IMR-90 (cell line): ENCODE measurements around the gene POU6F1. TPM values are rescaled to one million over a fixed set of nuclear protein-coding genes. Genes with fewer than 3 reads are reported as not detected.
A peak's percentile ranks its signal among the peaks of the same experiment; 100 is the strongest.

ENCODE experiments used
- ATAC-seq: fragments of 200-7000 bp; cut with Tn5 transposase; 2 replicates; pipeline ENCODE4 v1.9.1; 2020; ENCODE audit warnings: low read depth, mild to moderate bottlenecking, moderate library complexity
- BruUV-seq: library from RNA; stranded (reverse); fragments of 400-500 nt; replicated peaks from 2 replicates; lab custom pipeline; 2021; lab: Mats Ljungman, UMichigan
- CTCF ChIA-PET: fragments of 300-600 bp; formaldehyde crosslinking; extraction: SDS; loops from one replicate; lab custom pipeline; 2021; ENCODE audit warnings: antibody characterized with exemption; lab: Yijun Ruan, JAX
- POLR2A ChIA-PET: fragments of 300-600 bp; sonication (Branson Sonifier 250); formaldehyde crosslinking; loops from one replicate; lab custom pipeline; 2022; ENCODE audit warnings: antibody characterized with exemption; ENCODE audit not compliant: unreplicated experiment; lab: Charles Lee
- DNase-seq: peaks from one replicate; pipeline ENCODE4 v3.0.0; 2013
- H2AFZ ChIP-seq: replicated peaks from 2 replicates; pipeline ENCODE3; 2013; ENCODE audit warnings: low read length, mild to moderate bottlenecking; ENCODE audit not compliant: poor library complexity
- H2AK5ac ChIP-seq: 2 replicates; pipeline ENCODE4 v1.6.1; 2013; ENCODE audit warnings: low read depth, low read length, inconsistent platforms
- H2AK9ac ChIP-seq: replicated peaks from 2 replicates; pipeline ENCODE3; 2013; ENCODE audit warnings: mild to moderate bottlenecking, low read depth, low read length, moderate library complexity; ENCODE audit not compliant: poor library complexity
- H2BK120ac ChIP-seq: 2 replicates; pipeline ENCODE4 v1.6.1; 2013; ENCODE audit warnings: low read depth, low read length, inconsistent platforms
- H2BK15ac ChIP-seq: 3 replicates; pipeline ENCODE4 v1.6.1; 2013; ENCODE audit warnings: low read depth, low read length, inconsistent platforms
- H2BK20ac ChIP-seq: 2 replicates; pipeline ENCODE4 v1.6.1; 2013; ENCODE audit warnings: low read depth, mild to moderate bottlenecking, inconsistent platforms, low read length, moderate library complexity
- H2BK5ac ChIP-seq: 2 replicates; pipeline ENCODE4 v1.6.1; 2013; ENCODE audit warnings: mild to moderate bottlenecking, low read depth, low read length, inconsistent platforms; ENCODE audit not compliant: poor library complexity, severe bottlenecking
- H3K14ac ChIP-seq: replicated peaks from 2 replicates; pipeline ENCODE4 v1.6.1; 2013; ENCODE audit warnings: low read depth, low read length, inconsistent platforms
- H3K18ac ChIP-seq: 2 replicates; pipeline ENCODE4 v1.6.1; 2013; ENCODE audit warnings: low read depth, low read length, control low read depth
- H3K23ac ChIP-seq: 2 replicates; pipeline ENCODE4 v1.6.1; 2013; ENCODE audit warnings: low read depth, low read length, inconsistent platforms
- H3K27ac ChIP-seq: 2 replicates; pipeline ENCODE4 v1.5.1; 2013; ENCODE audit warnings: mild to moderate bottlenecking, control low read depth, low read length; ENCODE audit not compliant: insufficient read depth
- H3K27me3 ChIP-seq: 2 replicates; pipeline ENCODE4 v1.6.1; 2013; ENCODE audit warnings: low read length; ENCODE audit not compliant: control insufficient read depth, insufficient read depth
- H3K36me3 ChIP-seq: 2 replicates; pipeline ENCODE4 v1.6.1; 2013; ENCODE audit warnings: low read length, mixed read lengths; ENCODE audit not compliant: control insufficient read depth, insufficient read depth
- H3K4ac ChIP-seq: 2 replicates; pipeline ENCODE4 v1.6.1; 2013; ENCODE audit warnings: low read depth, low read length, inconsistent platforms
- H3K4me1 ChIP-seq: 2 replicates; pipeline ENCODE4 v1.6.1; 2013; ENCODE audit warnings: low read length, mixed read lengths; ENCODE audit not compliant: control insufficient read depth, insufficient read depth
- H3K4me2 ChIP-seq: 2 replicates; pipeline ENCODE4 v1.6.1; 2013; ENCODE audit warnings: low read depth, mild to moderate bottlenecking, control low read depth, low read length, moderate library complexity
- H3K4me3 ChIP-seq: 2 replicates; pipeline ENCODE4 v1.5.1; 2013; ENCODE audit warnings: low read depth, mild to moderate bottlenecking, control low read depth, low read length, moderate library complexity; ENCODE audit not compliant: insufficient read depth
- H3K56ac ChIP-seq: 2 replicates; pipeline ENCODE4 v1.6.1; 2013; ENCODE audit warnings: low read length, inconsistent platforms; ENCODE audit not compliant: insufficient read depth; ENCODE audit errors: extremely low read depth
- H3K79me1 ChIP-seq, 2 experiments: 2 replicates each; pipeline ENCODE4 v1.6.1; 2013; ENCODE audit warnings: low read length in 2 of 2, inconsistent platforms in 1 of 2, low read depth in 1 of 2
- H3K9ac ChIP-seq: 2 replicates; pipeline ENCODE4 v1.6.1; 2013; ENCODE audit warnings: low read depth, low read length, control low read depth
- H3K9me1 ChIP-seq: 2 replicates; pipeline ENCODE4 v1.6.1; 2013; ENCODE audit warnings: low read length, inconsistent platforms; ENCODE audit not compliant: insufficient read depth
- H3K9me3 ChIP-seq: 2 replicates; pipeline ENCODE4 v1.6.1; 2013; ENCODE audit warnings: low read length; ENCODE audit not compliant: control insufficient read depth, insufficient read depth
- H4K20me1 ChIP-seq: 2 replicates; pipeline ENCODE4 v1.6.1; 2013; ENCODE audit warnings: low read length, inconsistent platforms; ENCODE audit not compliant: insufficient read depth
- H4K5ac ChIP-seq: 2 replicates; pipeline ENCODE4 v1.6.1; 2013; ENCODE audit warnings: mild to moderate bottlenecking, low read depth, low read length, control low read depth
- H4K8ac ChIP-seq, 2 experiments: 2 replicates each; pipeline ENCODE4 v1.6.1; 2013; ENCODE audit warnings: low read depth in 2 of 2, low read length in 2 of 2, control low read depth in 1 of 2, inconsistent platforms in 1 of 2
- H4K91ac ChIP-seq: 2 replicates; pipeline ENCODE4 v1.6.1; 2013; ENCODE audit warnings: low read depth, low read length, inconsistent platforms; ENCODE audit not compliant: insufficient read depth
- CHD1 ChIP-seq: IDR thresholded peaks from 2 replicates; pipeline ENCODE4 v1.6.1; 2012; ENCODE audit warnings: low read depth, low read length, improper control_type of control experiment
- WGBS, 2 experiments: methylation state at CpG; one replicate each; pipeline versions ENCODE4 v1.1.5 to v1.1.7; 2013; ENCODE audit warnings: missing lambda C conversion rate in 2 of 2; ENCODE audit not compliant: insufficient read length in 1 of 2; ENCODE audit errors: extremely low coverage in 2 of 2; 5-methylcytosine and 5-hydroxymethylcytosine counted together
- dilution Hi-C: fragments of 300-500 bp; cut with HindIII; formaldehyde crosslinking; loops from one replicate; pipeline ENCODE4 v1.14.3; 2018; ENCODE audit warnings: low sequenced_read_pairs; ENCODE audit not compliant: unreplicated experiment
- in situ Hi-C: fragments of 300-500 bp; cut with MboI; formaldehyde crosslinking; loops from 3 replicates; pipeline ENCODE4 v1.14.3; 2019; ENCODE audit warnings: low sequenced_read_pairs, inconsistent platforms, mixed read lengths
- intact Hi-C: fragments of 100-400 bp; cut with micrococcal nuclease; formaldehyde crosslinking; loops from 2 replicates; pipeline ENCODE4 v1.10.0; 2022
- polyA plus RNA-seq, 3 experiments: library from polyadenylated mRNA; depleted of rRNA; stranded (reverse); fragments of >200 nt; gene quantifications; 2 replicates each; pipeline ENCODE4 v1.2.3, GENCODE V29; 2012; ENCODE audit warnings: low replicate concordance in 1 of 3
- total RNA-seq: library from RNA; depleted of rRNA; stranded (reverse); fragments of >200 nt; gene quantifications from 2 replicates; pipeline ENCODE4 v1.2.3, GENCODE V29; 2012

POU6F1 gene
- total and polyA plus RNA-seq, 2 of the 4 experiments (the other 2 are of a cell fraction), result 0.90 to 3.6 TPM

GRCh38 chr12:51200806-51201205 lies 17.1 kb downstream of the POU6F1 start:
- Histone ChIP-seq H3K56ac (no peak overlapping the region), H3K18ac (no peak overlapping the region), H3K4me2 (no peak overlapping the region), H3K27me3 (no peaks in the 10 kb centered on the region), H3K4me3 (no peak overlapping the region), H2BK120ac (no peak overlapping the region), H3K23ac (no peak overlapping the region), H3K4me1 (no peaks in the 10 kb centered on the region; the same call in 1 of the 2 replicates), H3K9me3 (peaks cover 4% of the 10 kb centered on the region; the same call in 1 of the 2 replicates), H3K36me3 (peaks cover 10% of the 10 kb centered on the region; the same call in 1 of the 2 replicates), H3K9ac (no peak overlapping the region), H2BK5ac (no peak overlapping the region), H3K4ac (no peak overlapping the region), H3K27ac (no peak overlapping the region), H2BK15ac (no peak overlapping the region), H3K9me1 (peaks cover 7% of the 10 kb centered on the region), H2AK9ac (no peak overlapping the region), H4K91ac (no peak overlapping the region), H2AFZ (no peak overlapping the region), H4K8ac (no peak overlapping the region), H4K5ac (no peak overlapping the region), H4K20me1 (no peaks in the 10 kb centered on the region), H2BK20ac (no peak overlapping the region), H3K14ac (no peak overlapping the region), H3K79me1 (no peaks in the 10 kb centered on the region), H2AK5ac (no peak overlapping the region)
- DNase-seq (peak; percentile 14), ATAC-seq (no peak)
- no TSS peak for BruUV-seq
- POLR2A ChIA-PET, result no interaction called here
- intact Hi-C loops, result no loop called here
- dilution Hi-C loops, result no loop called here
- in situ Hi-C loops, result no loop called here
- no peak for TF ChIP-seq CHD1
- CTCF ChIA-PET, result no interaction called here
- 80% methylated on average over 3 of the region's 9 CpGs; no CpG with 5 or more reads in 1 of the 2 experiments for WGBS, 2 experiments
